GM21381 (cell line): ENCODE results near the gene SPOCK3.
"Not testable (repeated sequence)": the region's sequence is repeated elsewhere in the genome, so short reads cannot be mapped to it uniquely, and the experiment has no call there.

ENCODE experiments used
- ATAC-seq: cut with Tn5 transposase; IDR thresholded peaks from one replicate; pipeline ENCODE4 v1.9.1; 2021; ENCODE audit warnings: mild to moderate bottlenecking, moderate library complexity; ENCODE audit not compliant: unreplicated experiment

The SPOCK3 gene

DNA sequence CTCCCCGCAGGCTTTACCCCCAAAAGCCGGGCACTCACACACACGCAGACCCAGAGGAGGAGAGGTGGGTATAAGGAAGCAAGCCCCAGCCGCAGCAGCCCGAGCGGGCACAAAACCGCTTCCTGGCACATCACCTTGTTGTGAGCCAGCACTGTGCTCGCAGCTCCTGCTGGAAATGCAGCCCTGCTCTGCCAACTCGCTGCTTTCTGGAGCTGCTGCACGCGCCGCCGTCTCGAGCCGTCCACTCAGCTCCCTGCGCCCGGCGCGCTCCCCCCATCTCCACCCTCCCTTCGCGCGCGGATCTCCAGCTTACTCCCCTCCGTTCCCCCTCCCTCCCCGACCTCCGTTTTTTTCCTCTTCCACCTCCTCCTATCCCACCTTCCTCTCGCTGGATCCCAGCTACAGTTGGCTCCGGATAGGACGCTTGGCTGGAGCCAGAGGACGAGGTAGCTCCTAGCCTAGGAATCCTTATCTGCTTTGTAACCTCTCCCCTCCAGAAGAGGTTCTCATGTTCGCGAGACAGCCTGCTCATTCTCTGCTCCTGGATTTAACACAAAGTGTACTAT lies at the start of gene SPOCK3:
Gene SPOCK3 (minus strand): TSS at position 179 of the 566 bp plus-strand sequence.
- no peak for ATAC-seq

DNA sequence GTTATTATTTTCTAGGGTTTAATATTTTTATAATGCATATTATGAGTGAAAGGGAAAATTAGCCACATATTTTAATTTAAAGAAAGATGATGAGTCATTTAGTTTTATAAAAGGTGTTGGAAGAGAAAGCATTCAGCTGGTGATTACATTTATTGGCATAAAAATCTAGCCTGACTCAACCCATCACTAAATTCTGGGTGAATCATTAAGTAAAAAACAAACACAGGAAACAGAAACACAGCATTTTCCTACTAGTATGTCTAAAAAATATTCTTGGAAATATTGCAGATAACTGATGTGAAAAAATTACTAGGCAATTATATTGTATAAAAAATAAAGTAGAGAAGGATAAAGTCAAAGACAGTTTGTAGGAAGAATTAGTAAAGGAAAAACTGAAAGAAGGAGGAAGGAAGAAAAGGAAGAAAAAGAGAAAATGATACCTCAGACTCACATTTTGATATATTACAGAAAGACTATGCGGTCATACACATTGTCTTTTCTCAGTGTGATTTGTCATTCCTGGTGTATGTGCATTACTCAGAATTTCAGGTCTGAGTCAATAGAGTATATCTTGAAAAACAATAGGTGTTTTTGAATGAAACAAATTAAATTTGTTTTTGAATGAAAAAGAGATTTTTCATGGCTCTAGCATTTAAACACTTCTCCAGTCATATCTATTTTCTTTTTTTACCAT lies 48.0 kb upstream of the SPOCK3 start:
- no peak for ATAC-seq

DNA sequence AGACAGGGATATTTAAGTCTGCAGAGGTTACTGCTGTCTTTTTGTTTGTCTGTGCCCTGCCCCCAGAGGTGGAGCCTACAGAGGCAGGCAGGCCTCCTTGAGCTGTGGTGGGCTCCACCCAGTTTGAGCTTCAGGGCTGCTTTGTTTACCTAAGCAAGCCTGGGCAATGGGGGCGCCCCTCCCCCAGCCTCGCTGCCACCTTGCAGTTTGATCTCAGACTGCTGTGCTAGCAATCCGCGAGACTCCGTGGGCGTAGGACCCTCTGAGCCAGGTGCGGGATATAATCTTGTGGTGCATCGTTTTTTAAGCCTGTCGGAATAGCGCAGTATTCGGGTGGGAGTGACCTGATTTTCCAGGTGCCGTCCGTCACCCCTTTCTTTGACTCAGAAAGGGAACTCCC lies 47.3 kb upstream of the SPOCK3 start:
- ATAC-seq, result not testable (repeated sequence)

DNA sequence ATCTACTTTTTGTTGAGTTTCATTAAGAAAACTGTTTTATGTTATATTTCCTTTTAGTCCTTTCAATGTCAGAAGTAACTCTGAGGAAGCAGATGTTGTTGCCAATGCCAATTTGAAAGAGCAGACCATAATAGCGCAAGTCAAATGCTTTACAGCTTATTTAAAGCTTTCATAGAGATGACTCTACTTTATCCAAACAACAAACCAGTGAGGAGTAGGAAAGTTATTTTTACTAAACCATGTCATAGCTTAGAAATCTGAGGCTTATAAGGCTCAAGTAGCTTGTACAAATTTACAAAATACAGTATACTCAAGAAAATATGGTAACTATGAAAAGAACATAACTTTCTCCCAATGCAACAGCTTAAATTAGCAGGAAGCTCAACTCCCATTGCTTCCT lies 40.1 kb upstream of the SPOCK3 start:
- no peak for ATAC-seq

- no peak for ATAC-seq
Observed at GRCh38 chr4:167265231-167265630, 30.9 kb upstream of the SPOCK3 start.

DNA sequence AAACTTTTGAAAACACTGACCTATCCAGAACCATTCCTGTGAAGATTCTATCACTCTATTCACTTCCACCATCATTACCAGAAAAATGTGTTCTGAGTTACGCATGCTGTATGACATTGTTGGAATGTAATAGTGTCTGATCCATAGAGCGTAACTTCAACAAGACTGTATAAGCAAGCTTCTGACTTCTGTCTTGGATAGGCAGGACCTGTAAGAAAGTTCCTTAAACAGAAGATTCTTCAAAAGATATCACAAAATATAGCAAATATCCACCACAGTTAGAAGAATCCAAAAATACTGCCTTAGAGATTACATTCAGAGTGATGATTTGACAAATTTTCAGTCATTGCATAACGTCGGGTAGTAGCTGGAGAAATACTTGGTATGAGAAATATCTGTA lies 14.0 kb upstream of the SPOCK3 start:
- no peak for ATAC-seq

GRCh38 chr4:167239627-167240026 lies 5.3 kb upstream of the SPOCK3 start:
- ATAC-seq, result no peak

DNA sequence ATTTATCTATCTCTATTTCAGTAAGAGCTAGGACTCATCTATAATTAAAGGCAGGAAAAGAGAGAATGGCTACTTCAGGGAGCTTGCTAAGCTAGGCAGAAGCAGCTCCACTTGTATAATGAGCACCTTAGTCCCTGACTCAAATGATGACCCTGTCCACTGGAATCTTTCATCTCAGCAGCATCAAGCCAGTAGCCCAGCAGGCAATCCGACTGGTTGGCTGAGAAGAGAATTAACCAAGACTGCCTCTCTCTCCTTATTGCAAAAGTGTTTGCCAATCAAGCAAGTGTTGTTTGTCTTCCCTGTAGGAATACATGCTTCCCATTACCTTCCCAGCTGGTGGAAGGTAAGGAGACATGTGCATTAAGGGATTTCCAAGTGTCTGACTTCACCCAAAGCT lies 3.9 kb upstream of the SPOCK3 start:
- no peak for ATAC-seq

- ATAC-seq, result no peak
Observed at GRCh38 chr4:167233685-167234315, 494 bp downstream of the SPOCK3 start.

DNA sequence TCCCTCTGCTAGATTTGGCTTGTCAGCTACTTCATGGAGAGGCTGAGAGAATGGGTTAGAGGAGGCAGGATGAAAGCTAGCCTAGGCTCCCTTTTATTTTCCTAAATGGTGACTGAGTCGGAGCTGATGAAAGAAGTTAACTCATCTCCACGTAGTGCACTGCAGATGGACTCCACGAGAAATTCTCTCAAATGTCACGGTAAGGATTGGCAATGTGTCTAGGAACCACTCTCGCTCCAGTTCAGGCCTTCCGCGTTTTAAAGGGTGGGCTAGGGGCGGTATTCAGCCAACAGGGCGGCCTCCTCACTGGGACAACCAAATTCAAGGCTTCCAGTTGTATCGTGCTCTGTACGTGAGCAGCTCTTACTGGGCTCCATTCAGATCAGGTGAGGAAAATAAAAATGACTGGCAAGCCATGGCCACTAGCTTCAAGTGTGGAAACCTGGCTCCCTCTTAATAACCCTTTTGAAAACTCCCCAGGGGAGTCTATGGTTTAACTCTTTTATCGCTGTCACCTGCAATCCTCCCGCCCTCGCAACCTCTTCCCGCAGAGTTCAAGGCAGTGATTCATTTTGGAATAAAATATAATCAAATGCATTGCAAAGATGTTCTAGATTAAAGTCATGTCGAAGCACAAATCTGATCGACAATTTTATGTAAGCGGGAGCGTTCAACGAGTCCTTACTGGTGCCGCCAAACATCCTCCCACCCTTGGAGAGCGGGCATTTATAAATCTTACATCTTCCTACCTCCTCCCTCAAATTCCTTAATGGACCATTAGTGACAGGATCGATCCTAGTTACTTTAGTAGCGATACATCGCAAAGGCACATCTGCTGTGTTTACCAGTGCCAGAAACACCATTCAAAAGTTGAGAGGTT lies 1.2 kb downstream of the SPOCK3 start:
- ATAC-seq, result no peak

DNA sequence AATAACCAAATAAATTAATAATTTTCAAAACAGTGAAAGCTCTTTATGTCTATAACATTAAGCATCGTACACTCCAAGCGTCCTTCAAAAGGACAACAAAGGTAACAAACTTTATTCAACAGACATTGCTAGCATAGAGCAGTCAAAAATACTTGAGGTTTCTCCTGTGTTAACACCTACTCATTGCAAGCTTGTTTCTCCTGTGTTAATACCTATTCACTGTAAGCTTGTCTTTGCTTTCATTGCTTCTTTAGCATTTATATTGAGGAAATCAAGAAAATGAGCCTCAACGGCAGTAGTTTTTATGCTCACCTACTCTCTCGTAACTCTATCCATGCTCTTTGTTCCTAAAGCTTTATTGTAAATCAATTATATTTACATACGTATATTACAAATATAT lies 3.5 kb downstream of the SPOCK3 start:
- ATAC-seq, result no peak

- peak; percentile 83 for ATAC-seq
Observed at GRCh38 chr4:167222099-167222498, 12.2 kb downstream of the SPOCK3 start.

GRCh38 chr4:167221084-167221483 lies 13.2 kb downstream of the SPOCK3 start:
- ATAC-seq, result no peak

DNA sequence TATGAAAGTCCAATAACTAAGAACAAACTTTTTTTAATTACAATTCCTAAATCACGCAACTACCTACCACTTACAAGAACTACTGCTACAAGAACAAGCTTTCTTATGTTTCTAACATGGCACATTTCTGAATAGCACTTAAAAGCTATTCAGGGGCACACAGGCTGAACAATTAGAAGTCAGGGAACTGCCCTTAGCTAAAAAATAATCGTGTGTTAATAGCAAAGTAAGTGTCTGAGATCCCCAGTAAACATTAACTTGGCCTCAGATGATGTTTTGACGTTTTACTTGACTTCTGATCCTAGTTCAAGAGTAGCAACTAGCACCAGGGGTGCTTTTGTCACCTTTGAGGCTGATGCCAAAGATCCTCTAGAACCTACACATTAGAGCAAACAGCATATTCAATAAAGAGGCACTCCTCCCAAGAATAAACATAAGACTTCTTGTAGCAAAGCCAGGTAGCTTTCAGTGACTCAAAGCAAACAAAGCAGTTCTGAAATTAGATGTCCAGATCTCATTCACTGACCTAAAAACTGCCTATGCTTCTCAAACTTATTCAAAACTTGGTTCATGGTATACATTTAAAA lies 16.2 kb downstream of the SPOCK3 start:
- no peak for ATAC-seq

DNA sequence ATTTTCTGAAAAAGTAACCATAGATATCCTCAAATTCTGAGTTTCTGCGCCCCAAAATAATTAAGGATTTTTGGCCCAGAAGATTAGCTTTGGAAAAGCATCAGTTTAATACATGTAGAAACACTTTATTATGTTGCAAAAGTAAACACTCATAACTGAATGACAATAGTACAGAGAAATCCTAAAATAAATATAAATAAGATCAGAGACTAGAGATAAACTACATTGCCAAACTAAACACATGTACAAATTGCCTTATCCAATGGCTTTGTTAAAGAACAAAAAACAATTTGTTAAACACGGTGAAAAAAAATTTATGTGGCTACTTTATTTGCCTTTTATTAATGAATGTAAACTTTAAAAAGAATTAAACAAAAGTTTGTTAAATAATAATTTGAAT lies 17.5 kb downstream of the SPOCK3 start:
- no peak for ATAC-seq

GRCh38 chr4:167210166-167210565 lies 24.1 kb downstream of the SPOCK3 start:
- no peak for ATAC-seq

DNA sequence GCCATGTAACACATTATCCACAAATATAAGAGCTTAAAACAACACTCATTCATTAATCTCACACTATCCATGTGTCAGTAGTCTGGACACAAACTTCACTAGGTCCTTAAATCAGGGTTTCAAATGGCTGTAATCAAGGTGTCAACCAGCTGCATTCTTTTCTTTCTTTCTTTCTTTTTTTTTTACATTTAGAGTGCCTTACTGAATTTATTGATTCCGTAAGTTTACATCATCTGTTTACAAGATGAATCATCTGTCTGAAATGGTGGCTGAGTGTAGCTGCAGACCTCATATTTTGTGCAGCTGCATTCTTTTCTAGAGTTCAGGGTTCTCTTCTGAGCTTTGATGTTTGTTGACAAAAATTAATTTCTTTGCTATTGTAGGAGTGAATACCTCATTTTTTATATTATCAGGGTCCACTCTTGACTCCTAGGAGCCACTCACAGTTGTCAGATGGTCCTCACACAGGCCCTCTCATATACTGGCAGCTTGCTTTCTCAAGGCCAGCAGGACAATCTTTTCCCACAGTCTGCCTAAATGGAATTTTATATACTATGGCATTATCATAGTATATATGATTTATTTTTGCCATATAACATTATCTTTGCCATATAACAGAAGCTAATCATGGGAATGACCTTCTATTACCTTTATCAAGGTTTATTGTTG lies 37.8 kb downstream of the SPOCK3 start:
- no peak for ATAC-seq

GRCh38 chr4:167190379-167190778 lies 43.9 kb downstream of the SPOCK3 start:
- no peak for ATAC-seq

GRCh38 chr4:167185465-167185864 lies 48.8 kb downstream of the SPOCK3 start:
- ATAC-seq, result no peak

- no peak for ATAC-seq
Observed at GRCh38 chr4:167183036-167183435, 51.3 kb downstream of the SPOCK3 start.

- no peak for ATAC-seq
Observed at GRCh38 chr4:167177925-167178324, 56.4 kb downstream of the SPOCK3 start.
